Keratinocyte (primary cell): ENCODE data around the gene INPP5A. TPM values are rescaled to one million over a fixed set of nuclear protein-coding genes. Genes with fewer than 3 reads are reported as not detected.

Experiments used
- DNase-seq: peaks from one replicate; pipeline ENCODE4 v3.0.0-alpha.2; 2011; ENCODE audit warnings: low read depth, missing footprints, low spot score
- FAIRE-seq: peaks from 2 replicates; lab custom pipeline; 2011; peaks lifted over from hg19 to GRCh38; lab: Jason Lieb, UNC
- H2AFZ ChIP-seq: 2 replicates; pipeline ENCODE4 v1.6.0; 2012; ENCODE audit warnings: low read length, control low read depth, inconsistent platforms; ENCODE audit not compliant: control insufficient read depth
- H3K27ac ChIP-seq: 2 replicates; pipeline ENCODE4 v1.5.1; 2011; ENCODE audit warnings: low read length; ENCODE audit not compliant: control insufficient read depth, insufficient read depth
- H3K27me3 ChIP-seq: 3 replicates; pipeline ENCODE4 v1.6.0; 2011; ENCODE audit warnings: low read length; ENCODE audit not compliant: control insufficient read depth, insufficient read depth; ENCODE audit errors: extremely low read depth
- H3K36me3 ChIP-seq, 2 experiments: 2 replicates in 1 of 2; 3 replicates in 1 of 2; pipeline ENCODE4 v1.5.1; 2011; ENCODE audit warnings: low read length in 2 of 2, mild to moderate bottlenecking in 1 of 2; ENCODE audit not compliant: control insufficient read depth in 2 of 2, insufficient read depth in 2 of 2; ENCODE audit errors: extremely low read depth in 1 of 2
- H3K4me1 ChIP-seq: 3 replicates; pipeline ENCODE4 v1.5.1; 2011; ENCODE audit warnings: low read length; ENCODE audit not compliant: control insufficient read depth, insufficient read depth; ENCODE audit errors: extremely low read depth
- H3K4me2 ChIP-seq: 3 replicates; pipeline ENCODE4 v1.6.0; 2011; ENCODE audit warnings: low read depth, low read length; ENCODE audit not compliant: control insufficient read depth, insufficient read depth; ENCODE audit errors: extremely low read depth
- H3K4me3 ChIP-seq, 3 experiments: fragments of 200-600 bp in 1 of 3; sonication (generic) in 1 of 3; 2 replicates in 2 of 3; 3 replicates in 1 of 3; pipeline ENCODE4 v1.5.1; 2011 to 2016; ENCODE audit warnings: low read length in 3 of 3, mild to moderate bottlenecking in 3 of 3, control low read depth in 2 of 3, inconsistent platforms in 1 of 3, low read depth in 1 of 3, mixed read lengths in 1 of 3, mixed run types in 1 of 3, moderate library complexity in 1 of 3; ENCODE audit not compliant: control insufficient read depth in 2 of 3, insufficient read depth in 2 of 3; ENCODE audit errors: extremely low read depth in 1 of 3
- H3K79me2 ChIP-seq: 2 replicates; pipeline ENCODE4 v1.6.0; 2012; ENCODE audit warnings: low read length; ENCODE audit not compliant: control insufficient read depth, insufficient read depth
- H3K9ac ChIP-seq: 3 replicates; pipeline ENCODE4 v1.6.0; 2011; ENCODE audit warnings: low read length; ENCODE audit not compliant: control insufficient read depth, insufficient read depth; ENCODE audit errors: extremely low read depth
- H3K9me1 ChIP-seq: 3 replicates; pipeline ENCODE4 v1.6.0; 2011; ENCODE audit warnings: low read length; ENCODE audit not compliant: control insufficient read depth, insufficient read depth; ENCODE audit errors: extremely low read depth
- H3K9me3 ChIP-seq: 2 replicates; pipeline ENCODE4 v1.5.1; 2012; ENCODE audit warnings: low read depth, low read length; ENCODE audit not compliant: control insufficient read depth
- H4K20me1 ChIP-seq: 3 replicates; pipeline ENCODE4 v1.6.0; 2011; ENCODE audit warnings: low read length; ENCODE audit not compliant: control insufficient read depth, insufficient read depth; ENCODE audit errors: extremely low read depth
- CTCF ChIP-seq, 3 experiments: IDR thresholded peaks in 1 of 3; conservative IDR thresholded peaks in 1 of 3; optimal IDR thresholded peaks in 1 of 3; 2 replicates in 2 of 3; 3 replicates in 1 of 3; pipeline versions ENCODE3 to v1.5.1; 2011; ENCODE audit warnings: low read length in 3 of 3, mild to moderate bottlenecking in 3 of 3, moderate library complexity in 2 of 3, control low read depth in 1 of 3, inconsistent platforms in 1 of 3; ENCODE audit not compliant: insufficient read depth in 2 of 3; ENCODE audit errors: extremely low read depth in 1 of 3
- EZH2 ChIP-seq: IDR thresholded peaks from one replicate; pipeline ENCODE4 v1.6.1; 2012; ENCODE audit warnings: inconsistent platforms, mild to moderate bottlenecking, low read length, moderate library complexity
- dilution Hi-C: fragments of 300-500 bp; cut with MboI; formaldehyde crosslinking; loops from one replicate; pipeline ENCODE4 v1.7.0; 2020; ENCODE audit warnings: low sequenced_read_pairs; ENCODE audit not compliant: extremely low pct_ligation_motif_present
- polyA plus RNA-seq, 5 experiments: library from polyadenylated mRNA; depleted of rRNA in 3 of 5; stranded (reverse) in 3 of 5; stranded (forward) in 1 of 5; unstranded in 1 of 5; fragments of >200 nt; gene quantifications; 1 replicate in 1 of 5; 2 replicates in 3 of 5; 3 replicates in 1 of 5; pipeline versions ENCODE4 v1.2.1 to v1.2.3, GENCODE V29; 2011 to 2012; ENCODE audit warnings: missing spikeins in 2 of 5, low read depth in 1 of 5, low replicate concordance in 1 of 5

The INPP5A gene
- polyA plus RNA-seq, 1 donor (not counting 4 experiments of a cell fraction or from before 2014, with no cell fraction given), result 11.2 TPM

GRCh38 chr10:132509506-132510173 is 27.9 kb upstream of the INPP5A start:
- Histone ChIP-seq H3K79me2 (no peaks in the 10 kb centered on the region), H3K27ac (no peak overlapping the region), H3K9ac (no peak overlapping the region), H2AFZ (no peak overlapping the region), H3K36me3 (no peaks in the 10 kb centered on the region), H4K20me1 (no peaks in the 10 kb centered on the region), H3K4me2 (no peak overlapping the region), H3K4me1 (no peaks in the 10 kb centered on the region), H3K9me1 (no peaks in the 10 kb centered on the region), H3K9me3 (no peaks in the 10 kb centered on the region), H3K4me3 (no peak overlapping the region), H3K27me3 (peaks cover 5% of the 10 kb centered on the region)
- no peak for FAIRE-seq
- no peak for DNase-seq
- TF ChIP-seq EZH2 (no peak), CTCF (optimal IDR thresholded peaks at IDR 0.05 in 1 of 3, IDR thresholded peaks at IDR 0.05 in 1 of 3, conservative IDR thresholded peaks at IDR 0.05 in 1 of 3; ENCODE audit: extremely low read depth in 1 of 3, insufficient read depth in 2 of 3, low read length in 3 of 3) (no peak)
- dilution Hi-C loops, result no loop called here

- Histone ChIP-seq H4K20me1 (no peaks in the 10 kb centered on the region), H3K9ac (no peak overlapping the region), H3K4me3 (no peak overlapping the region), H3K27ac (no peak overlapping the region), H3K27me3 (peaks cover 5% of the 10 kb centered on the region), H3K36me3 (no peaks in the 10 kb centered on the region), H3K79me2 (no peaks in the 10 kb centered on the region), H3K4me2 (no peak overlapping the region), H3K9me1 (no peaks in the 10 kb centered on the region), H2AFZ (no peak overlapping the region), H3K9me3 (no peaks in the 10 kb centered on the region), H3K4me1 (no peaks in the 10 kb centered on the region)
- DNase-seq (no peak), FAIRE-seq (no peak)
- TF ChIP-seq CTCF (optimal IDR thresholded peaks at IDR 0.05 in 1 of 3, IDR thresholded peaks at IDR 0.05 in 1 of 3, conservative IDR thresholded peaks at IDR 0.05 in 1 of 3; ENCODE audit: extremely low read depth in 1 of 3, insufficient read depth in 2 of 3, low read length in 3 of 3), result no peak
- no peak for TF ChIP-seq EZH2
- dilution Hi-C loops, result no loop called here
Measured at GRCh38 chr10:132510174-132510611, 27.4 kb upstream of the INPP5A start.
